Fibroblast of skin of right quadriceps (primary cell): ENCODE data around the gene CLSTN2.
A peak's percentile ranks its signal among the peaks of the same experiment; 100 is the strongest.

Experiments
- DNase-seq: peaks from one replicate; pipeline ENCODE4 v3.0.0-alpha.2; 2013

CLSTN2 gene

DNA sequence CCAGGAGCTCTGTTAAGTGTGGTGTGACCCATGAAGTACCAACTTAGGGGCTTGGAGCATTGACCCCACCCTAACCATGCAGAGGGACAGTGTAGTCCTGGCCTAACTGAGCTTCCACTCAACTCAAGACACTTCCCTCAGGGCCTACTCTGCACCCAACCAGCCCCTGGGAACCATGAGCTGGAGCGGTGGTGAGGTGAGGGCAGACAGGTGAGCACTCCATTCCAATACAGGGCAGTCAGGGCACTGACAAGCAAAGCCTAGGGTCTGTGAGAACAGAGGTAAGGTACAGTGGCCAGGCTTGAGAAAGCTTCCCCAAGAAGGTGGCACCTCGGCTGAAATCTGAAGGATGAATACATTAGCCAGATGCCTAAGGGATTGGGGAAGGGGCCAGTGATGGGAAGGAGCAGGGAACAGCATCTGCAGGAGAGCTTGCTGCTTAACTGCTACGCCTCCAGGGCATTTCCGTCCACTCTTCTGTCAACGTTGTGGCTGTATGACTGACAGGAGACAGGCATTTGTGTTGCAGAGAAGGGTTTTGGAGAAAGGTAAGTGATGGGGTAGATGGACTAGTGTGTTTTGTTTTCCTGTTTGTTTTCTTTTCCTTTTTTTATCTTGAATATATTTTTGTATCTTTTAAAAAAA, 499.4 kb downstream of the CLSTN2 start:
- DNase-seq: no peak

DNA sequence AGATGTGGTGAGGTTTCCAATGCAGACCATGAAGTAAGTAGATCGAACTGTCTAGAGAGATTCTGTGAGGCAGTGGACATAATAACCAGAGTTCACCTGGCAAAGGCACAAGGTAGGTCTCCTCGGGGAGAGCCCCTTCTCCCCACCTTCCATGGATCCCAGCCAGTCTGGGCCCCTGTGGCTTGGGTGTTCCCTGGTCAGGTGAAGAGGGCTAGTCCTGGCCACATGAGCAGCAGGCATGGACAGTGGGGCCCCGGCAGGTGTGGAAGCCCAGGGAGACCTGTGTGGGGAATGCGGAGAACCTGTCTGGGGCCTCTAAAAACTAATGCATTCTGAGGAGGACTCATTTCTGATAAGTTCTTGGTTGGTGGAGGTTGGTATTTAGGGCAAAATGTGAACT, 501.4 kb downstream of the CLSTN2 start:
- no peak for DNase-seq

DNA sequence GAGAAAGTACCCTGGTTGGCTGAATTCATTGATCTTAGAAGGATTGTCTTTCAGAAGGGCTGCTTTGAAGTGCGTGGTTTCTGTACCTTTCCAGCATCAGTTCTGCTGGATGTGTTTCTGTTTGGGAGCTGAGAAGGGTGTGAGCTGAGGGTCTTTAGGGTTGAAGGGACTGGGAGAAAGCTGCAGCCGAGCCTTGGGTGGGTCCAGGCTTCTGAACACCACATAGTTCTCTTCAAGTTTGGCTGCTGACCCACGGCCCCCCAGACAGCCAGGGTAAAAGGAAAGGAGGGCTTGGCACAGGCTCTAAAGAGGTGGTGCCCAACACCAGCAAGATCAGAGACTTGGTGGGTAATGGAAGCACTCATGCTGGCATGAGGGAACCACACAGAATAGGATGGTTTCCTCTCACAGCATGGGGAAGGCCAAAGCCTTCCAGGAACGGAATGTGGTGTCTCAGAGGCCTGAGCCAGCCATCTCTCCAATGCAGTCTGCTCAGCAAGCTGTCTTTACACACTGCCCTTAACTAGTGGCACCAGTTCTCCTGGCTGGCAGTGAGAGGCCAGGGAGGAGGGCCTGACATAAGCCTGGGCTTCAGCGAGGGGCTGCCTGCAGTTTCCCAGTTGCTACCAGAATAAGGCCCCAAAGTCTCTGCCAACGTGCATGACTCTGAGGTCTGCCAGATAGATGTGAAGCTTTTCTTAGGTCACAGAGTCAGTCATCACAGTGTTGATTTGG, 503.9 kb downstream of the CLSTN2 start:
- no peak for DNase-seq

DNA sequence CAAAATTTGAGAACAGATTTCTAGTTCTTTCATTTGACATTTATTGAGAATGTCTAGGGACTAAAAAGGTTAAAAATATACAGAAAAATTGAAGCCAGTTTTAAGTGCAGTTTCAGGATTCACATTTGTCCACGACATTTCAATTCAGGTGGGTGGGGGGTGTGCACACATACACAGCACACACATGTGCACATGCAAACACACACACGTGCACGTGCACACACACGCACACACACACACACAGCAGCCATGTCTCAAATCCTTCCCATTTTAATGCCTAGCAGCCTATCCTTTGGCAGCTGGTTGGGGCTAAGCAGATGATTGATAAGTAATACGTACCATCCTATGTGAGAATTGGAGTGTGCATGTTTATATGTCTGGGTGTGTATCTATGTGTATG, 504.5 kb downstream of the CLSTN2 start:
- DNase-seq: no peak

- no peak for DNase-seq
Observed at GRCh38 chr3:140440446-140440845, 505.5 kb downstream of the CLSTN2 start.

DNA sequence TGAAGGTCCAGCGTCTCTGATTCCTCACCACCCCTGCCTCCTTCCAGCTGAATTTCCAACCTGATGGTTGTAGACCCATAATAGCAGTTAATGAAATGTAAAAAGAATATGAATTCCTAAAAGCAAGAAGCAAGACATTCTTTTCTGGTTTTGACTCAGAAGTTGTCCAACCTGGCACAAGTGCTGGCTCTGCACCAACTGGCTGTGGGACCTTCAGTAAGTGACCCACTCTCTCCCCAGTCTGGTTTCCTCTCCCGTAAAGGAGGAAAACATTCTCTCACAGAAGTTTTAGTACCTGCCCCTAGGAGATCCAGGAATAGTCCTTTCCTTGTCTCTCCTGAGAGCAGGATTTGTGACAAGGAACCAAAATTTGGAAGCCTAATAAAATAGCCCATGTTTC, 506.0 kb downstream of the CLSTN2 start:
- peak; percentile 54 for DNase-seq

DNA sequence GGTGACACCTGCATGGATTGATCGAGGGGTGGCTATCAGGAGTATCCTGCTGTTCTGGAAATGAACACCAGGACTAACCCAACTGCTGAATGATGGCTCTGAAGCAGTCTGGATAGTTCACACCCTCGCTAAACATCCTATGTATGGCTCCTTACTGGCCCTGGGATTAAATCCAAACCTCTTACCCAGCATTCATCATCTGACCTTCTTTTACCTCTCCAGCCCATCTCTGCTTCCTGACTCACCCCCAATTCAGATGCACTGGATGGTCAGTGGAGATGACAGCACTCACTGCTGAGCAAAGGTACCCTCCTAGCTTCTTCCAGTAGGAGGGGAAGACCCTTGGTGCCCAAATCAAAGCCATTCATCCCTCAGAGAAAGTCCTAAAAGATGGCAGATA, 507.6 kb downstream of the CLSTN2 start:
- no peak for DNase-seq

DNA sequence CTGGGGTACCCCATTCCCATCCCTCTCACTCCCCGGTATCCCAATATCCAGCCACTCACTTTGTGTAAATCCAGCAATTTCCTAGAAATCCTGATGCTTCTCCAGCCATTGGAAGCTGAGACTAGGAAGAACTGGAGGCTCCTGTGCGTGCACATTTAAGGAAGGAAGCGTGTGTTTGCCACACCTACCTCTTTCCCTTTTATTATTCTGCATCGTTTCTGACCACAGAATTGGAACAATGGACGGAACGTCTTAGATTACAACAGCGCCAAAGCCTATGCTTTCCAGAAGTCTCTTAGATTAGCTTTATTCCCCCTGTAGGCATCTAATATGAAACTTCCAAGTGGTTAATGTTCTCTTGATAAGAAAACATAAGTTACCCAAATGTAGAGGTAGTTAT, 508.1 kb downstream of the CLSTN2 start:
- DNase-seq: no peak

- no peak for DNase-seq
Observed at GRCh38 chr3:140443806-140444205, 508.8 kb downstream of the CLSTN2 start.

- DNase-seq: no peak
Observed at GRCh38 chr3:140446734-140447133, 511.7 kb downstream of the CLSTN2 start.

DNA sequence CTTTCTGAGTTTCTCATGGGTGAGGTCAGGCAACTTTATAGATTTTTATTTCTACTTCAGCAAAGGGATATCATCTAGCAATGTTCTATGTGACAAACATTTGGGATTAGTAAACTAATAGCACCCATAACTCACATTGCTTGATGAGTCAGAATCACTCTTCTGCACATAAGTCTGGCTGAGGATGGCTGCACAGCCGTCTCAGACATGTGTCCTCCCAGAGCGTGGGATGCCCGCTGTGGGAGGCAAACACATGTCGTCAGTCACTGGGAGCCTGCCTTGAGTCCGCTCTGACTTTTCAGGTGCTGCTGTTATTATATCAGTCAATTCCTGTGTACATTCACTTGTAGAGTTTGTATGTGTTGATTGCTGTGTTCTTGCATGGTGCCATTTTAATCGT, 512.2 kb downstream of the CLSTN2 start:
- no peak for DNase-seq

DNA sequence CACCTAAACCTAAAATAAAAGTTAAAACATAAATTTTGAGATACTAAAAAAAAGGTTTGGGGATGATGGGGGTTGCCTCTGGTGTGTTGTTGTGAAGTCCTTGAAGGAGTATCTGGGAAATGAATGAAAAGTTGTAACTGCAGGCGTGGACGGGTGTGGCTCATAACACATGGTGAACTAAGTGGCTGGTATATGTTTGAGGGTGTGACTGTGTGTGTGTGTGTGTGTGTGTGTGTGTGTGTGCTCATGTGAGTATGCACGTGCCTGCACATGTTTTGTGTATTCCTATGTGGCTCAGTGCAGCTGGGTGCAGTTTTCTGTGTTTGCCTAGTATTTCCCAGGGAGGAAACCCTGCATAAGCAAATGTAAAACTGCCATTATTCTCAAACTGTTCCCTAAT, 513.0 kb downstream of the CLSTN2 start:
- no peak for DNase-seq

DNA sequence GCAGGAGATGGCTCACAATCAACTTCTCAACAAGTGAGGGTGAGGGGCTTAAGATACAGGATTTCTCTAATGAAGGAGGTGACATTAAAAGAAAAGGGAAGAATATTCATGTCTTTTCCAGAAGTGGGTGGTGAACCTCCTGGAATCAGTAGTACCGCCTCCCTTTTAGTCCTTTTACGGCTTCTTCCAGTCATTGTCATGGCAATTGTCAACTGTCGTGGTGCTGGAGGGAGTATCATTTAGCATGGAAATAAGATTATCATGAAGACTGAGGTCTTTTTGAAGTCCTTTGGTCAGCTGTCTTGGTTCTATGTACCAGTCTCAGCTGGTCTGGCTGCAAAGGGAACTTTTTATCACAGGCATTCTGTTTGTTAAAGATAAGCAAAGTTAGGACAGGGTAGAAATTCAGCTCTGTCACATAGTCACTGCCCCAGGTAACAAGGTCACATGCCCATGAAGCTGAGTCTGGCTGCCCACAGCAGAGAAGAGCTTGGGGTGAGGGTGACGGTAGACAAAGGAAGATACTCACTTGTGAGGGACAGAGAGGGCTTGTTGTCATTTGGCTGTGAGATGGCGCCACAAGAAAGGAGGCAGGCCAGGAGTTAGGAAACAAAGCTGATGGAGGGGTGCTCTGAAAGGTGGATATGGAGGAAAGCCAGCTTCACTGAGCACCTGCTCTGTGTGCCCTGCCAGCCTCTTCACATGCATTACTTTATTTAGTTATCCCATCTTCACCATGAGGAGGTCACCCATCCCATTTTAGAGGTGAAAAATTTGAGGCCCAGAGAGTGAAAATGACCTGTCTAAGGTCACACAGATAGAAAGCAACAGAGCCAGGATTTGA, 514.6 kb downstream of the CLSTN2 start:
- DNase-seq: no peak

GRCh38 chr3:140453750-140454149, 518.8 kb downstream of the CLSTN2 start:
- no peak for DNase-seq

- DNase-seq: no peak
Observed at GRCh38 chr3:140455521-140456214, 520.7 kb downstream of the CLSTN2 start.

DNA sequence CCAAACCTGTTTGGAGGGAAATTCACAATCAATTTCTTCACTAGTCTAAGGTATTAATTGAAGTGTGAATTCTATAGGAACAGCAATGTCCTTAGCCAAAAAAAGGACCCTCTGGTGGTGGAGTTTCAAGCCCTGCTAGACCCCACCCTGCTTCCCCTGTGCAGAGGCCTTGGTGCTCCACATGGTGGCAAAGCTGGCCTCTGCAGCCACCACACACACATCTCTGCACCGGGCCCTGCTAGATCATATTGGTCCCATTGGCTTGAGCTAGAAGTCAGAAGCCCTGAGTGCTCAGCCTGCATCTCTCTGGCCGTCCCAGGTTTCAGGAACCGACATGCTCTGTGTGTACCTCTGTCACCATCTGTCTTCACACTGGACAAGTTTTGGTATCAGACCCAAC, 522.0 kb downstream of the CLSTN2 start:
- no peak for DNase-seq

DNA sequence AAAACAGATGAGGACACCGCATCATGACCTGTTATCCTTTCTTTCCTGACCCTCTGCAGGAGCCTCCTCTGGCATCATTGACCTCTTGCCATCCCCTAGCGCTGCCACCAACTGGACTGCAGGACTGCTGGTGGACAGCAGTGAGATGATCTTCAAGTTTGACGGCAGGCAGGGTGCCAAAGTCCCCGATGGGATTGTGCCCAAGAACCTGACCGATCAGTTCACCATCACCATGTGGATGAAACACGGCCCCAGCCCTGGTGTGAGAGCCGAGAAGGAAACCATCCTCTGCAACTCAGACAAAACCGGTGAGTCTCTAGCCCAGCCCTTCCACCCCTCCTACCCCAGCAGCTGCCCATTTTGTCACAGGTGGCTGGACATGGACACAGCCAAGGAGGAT, 524.5 kb downstream of the CLSTN2 start:
- DNase-seq: no peak

DNA sequence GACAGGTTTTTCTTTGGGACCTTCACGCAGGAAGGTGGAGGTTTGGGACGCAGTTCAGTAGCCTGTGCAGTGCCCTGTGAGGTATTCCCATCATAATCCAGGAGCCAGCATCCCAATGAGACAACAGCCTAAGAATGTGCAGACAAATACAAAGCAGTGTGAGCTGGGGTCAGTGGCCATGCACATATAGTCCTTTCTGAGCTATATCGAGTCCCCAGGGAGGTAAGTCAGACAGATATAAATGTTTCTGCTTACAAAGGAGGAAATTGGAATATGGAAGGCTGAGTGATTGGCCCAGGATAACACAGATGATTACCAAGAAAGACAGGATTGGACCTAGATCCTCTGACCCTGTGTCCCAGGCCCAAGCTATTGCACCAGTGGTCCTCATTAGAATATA, 526.3 kb downstream of the CLSTN2 start:
- no peak for DNase-seq

GRCh38 chr3:140463355-140463754, 528.4 kb downstream of the CLSTN2 start:
- DNase-seq: no peak

DNA sequence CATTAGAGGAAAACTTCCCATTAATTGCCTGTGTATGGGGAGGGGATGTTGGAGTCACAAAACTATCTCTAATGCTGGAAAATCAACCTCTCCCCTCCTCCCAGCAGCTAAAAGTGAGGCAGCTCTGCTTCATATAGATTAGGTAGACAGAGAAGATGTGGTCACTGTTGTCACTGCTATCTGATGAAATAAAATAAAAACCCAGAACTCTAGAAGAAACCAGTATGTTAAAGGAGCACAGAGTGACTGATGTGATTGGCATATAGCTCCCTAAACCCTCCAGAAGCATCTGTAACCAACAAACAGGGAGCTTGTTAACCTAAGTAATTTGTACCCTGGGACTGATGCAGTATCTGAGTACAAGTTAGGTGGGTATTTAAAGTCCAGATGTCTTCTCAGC, 531.0 kb downstream of the CLSTN2 start:
- DNase-seq: no peak

GRCh38 chr3:140466535-140466934, 531.5 kb downstream of the CLSTN2 start:
- DNase-seq: no peak

DNA sequence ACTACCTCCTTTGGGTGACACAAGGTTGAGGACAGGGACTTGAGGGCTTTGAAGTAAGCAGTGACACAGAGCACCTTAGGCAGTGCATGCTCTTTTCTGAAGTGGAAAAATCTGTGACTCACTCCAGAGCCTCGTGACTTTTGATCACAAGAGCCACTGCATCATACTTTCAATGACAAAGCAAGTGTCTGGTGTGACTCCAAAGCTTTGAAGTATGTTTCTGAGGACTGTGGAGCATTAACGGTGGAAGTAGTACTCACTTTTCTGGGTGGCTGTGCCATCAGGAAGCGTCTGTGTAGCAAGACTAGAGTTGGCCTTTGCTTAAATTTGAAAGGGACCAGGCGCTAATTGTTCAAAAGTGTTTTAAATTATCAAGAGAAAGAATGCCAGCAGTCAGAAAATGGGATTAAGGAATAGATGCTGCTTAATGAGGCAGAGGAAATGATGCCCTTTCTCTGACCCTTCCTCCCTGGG, 532.2 kb downstream of the CLSTN2 start:
- DNase-seq: no peak

DNA sequence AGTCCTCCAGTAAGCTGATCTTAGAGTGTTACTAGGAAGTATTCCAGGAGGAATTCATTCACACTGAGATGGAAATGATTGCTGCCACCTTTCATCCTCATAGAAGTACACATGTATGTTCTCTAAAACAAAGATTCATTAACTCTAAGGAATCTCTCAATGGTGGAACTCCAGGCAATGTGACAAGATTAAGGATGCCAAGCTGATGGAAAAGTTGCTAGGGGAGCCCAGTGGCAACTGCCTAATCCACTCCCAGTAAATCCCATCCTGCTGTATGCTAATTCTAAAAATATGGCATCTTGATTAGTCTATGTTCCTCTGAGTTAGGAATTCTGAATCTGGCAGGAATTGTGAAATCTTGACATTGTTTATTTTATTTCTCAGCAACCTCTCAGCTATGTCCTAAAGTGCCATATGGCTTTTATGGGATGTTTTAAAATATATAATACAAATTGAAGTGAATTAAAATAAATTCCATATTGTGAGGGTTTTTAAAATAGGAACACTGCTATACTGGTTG, 532.9 kb downstream of the CLSTN2 start:
- DNase-seq: peak; percentile 31
